Breast epithelium (tissue), 3 donors: ENCODE data around the gene GNB1L.

ENCODE experiments used
- CTCF ChIP-seq, 3 donors: fragments of 450-650 bp; IDR thresholded peaks; one replicate each; pipeline ENCODE4 v1.5.1; 2016 to 2017; ENCODE audit warnings: antibody characterized with exemption in 3 of 3, mild to moderate bottlenecking in 3 of 3, moderate library complexity in 3 of 3
- POLR2A ChIP-seq: fragments of 450-650 bp; IDR thresholded peaks from one replicate; pipeline ENCODE4 v1.6.1; 2016; ENCODE audit warnings: antibody characterized with exemption, mild to moderate bottlenecking, moderate library complexity
- POLR2AphosphoS5 ChIP-seq, 3 donors: sonication (generic); formaldehyde crosslinking; IDR thresholded peaks; one replicate each; pipeline ENCODE4 v1.6.1; 2017; ENCODE audit warnings: antibody characterized with exemption in 3 of 3

GRCh38 chr22:19800306-19800705, 54.4 kb downstream of the GNB1L start:
- TF ChIP-seq POLR2AphosphoS5 (IDR thresholded peaks at IDR 0.05): no peak
- no peak for TF ChIP-seq CTCF (IDR thresholded peaks at IDR 0.05)
- no peak for TF ChIP-seq POLR2A
